ENCODE measurements around the gene SEC11C.
"Not testable (repeated sequence)": the region's sequence is repeated elsewhere in the genome, so short reads cannot be mapped to it uniquely, and the experiment has no call there.

Gene SEC11C

GRCh38 chr18:59139615-59140301, at the start of gene SEC11C:
SEC11C (plus strand) TSS chr18:59139884; CDS start chr18:59139949, 65 bp downstream.
- DNase-seq (ENCODE audit: low spot score) = peak; percentile 97

- DNase-seq (ENCODE audit: low spot score) = no peak
Measured at GRCh38 chr18:59090966-59091603, 48.6 kb upstream of the SEC11C start.

GRCh38 chr18:59093668-59094067, 46.0 kb upstream of the SEC11C start:
- DNase-seq (ENCODE audit: low spot score) = no peak

GRCh38 chr18:59094569-59094968, 45.1 kb upstream of the SEC11C start:
- no peak for DNase-seq (ENCODE audit: low spot score)

- DNase-seq (ENCODE audit: low spot score) = no peak
Measured at GRCh38 chr18:59096098-59096789, 43.4 kb upstream of the SEC11C start.

GRCh38 chr18:59101830-59102414, 37.8 kb upstream of the SEC11C start:
- DNase-seq (ENCODE audit: low spot score) = no peak

GRCh38 chr18:59109375-59109774, 30.3 kb upstream of the SEC11C start:
- no peak for DNase-seq (ENCODE audit: low spot score)

- DNase-seq (ENCODE audit: low spot score) = peak; percentile 52
Measured at GRCh38 chr18:59114160-59114559, 25.5 kb upstream of the SEC11C start.

- peak; percentile 94 for DNase-seq (ENCODE audit: low spot score)
Measured at GRCh38 chr18:59123588-59124369, 15.9 kb upstream of the SEC11C start.

GRCh38 chr18:59124370-59124704, 15.3 kb upstream of the SEC11C start:
- peak; percentile 2 for DNase-seq (ENCODE audit: low spot score)

GRCh38 chr18:59127047-59127446, 12.6 kb upstream of the SEC11C start:
- peak; percentile 28 for DNase-seq (ENCODE audit: low spot score)

GRCh38 chr18:59129951-59130703, 9.6 kb upstream of the SEC11C start:
- DNase-seq (ENCODE audit: low spot score) = no peak

- DNase-seq (ENCODE audit: low spot score) = no peak
Measured at GRCh38 chr18:59132810-59133465, 6.7 kb upstream of the SEC11C start.

- peak; percentile 91 for DNase-seq (ENCODE audit: low spot score)
Measured at GRCh38 chr18:59139291-59139614, 431 bp upstream of the SEC11C start.

- no peak for DNase-seq (ENCODE audit: low spot score)
Measured at GRCh38 chr18:59140302-59140885, 710 bp downstream of the SEC11C start.

GRCh38 chr18:59141294-59142068, 1.8 kb downstream of the SEC11C start:
- DNase-seq (ENCODE audit: low spot score) = no peak

GRCh38 chr18:59142274-59142673, 2.6 kb downstream of the SEC11C start:
- DNase-seq (ENCODE audit: low spot score) = no peak

GRCh38 chr18:59142800-59143416, 3.2 kb downstream of the SEC11C start:
- not testable (repeated sequence) for DNase-seq (ENCODE audit: low spot score)

GRCh38 chr18:59143441-59143840, 3.8 kb downstream of the SEC11C start:
- DNase-seq (ENCODE audit: low spot score) = no peak
